GM23338 (cell line): ENCODE measurements around the gene RRH. TPM values are rescaled to one million over a fixed set of nuclear protein-coding genes. Genes with fewer than 3 reads are reported as not detected.
A peak's percentile ranks its signal among the peaks of the same experiment; 100 is the strongest.

Experiments
- ATAC-seq: fragments of 200-7000 bp; cut with Tn5 transposase; 3 replicates; pipeline ENCODE4 v1.9.1; 2020
- DNase-seq: peaks from one replicate; pipeline ENCODE4 v3.0.0-alpha.2; 2015; ENCODE audit warnings: low spot score
- H2AFZ ChIP-seq: fragments of 200-600 bp; sonication (generic); 2 replicates; pipeline ENCODE4 v1.8.0; 2016; ENCODE audit warnings: antibody characterized with exemption, mild to moderate bottlenecking, moderate library complexity
- H3F3A ChIP-seq: fragments of 200-600 bp; sonication (generic); replicated peaks from 2 replicates; pipeline ENCODE4 v1.8.0; 2017; ENCODE audit warnings: antibody characterized with exemption, mixed run types, low read depth
- H3K27ac ChIP-seq: fragments of 200-600 bp; sonication (generic); 2 replicates; pipeline ENCODE4 v1.6.1; 2016; ENCODE audit warnings: low read depth
- H3K27me3 ChIP-seq: fragments of 200-600 bp; sonication (generic); 2 replicates; pipeline ENCODE4 v1.8.0; 2016; ENCODE audit warnings: mild to moderate bottlenecking, mixed run types, moderate library complexity; ENCODE audit not compliant: insufficient read depth
- H3K36me3 ChIP-seq: fragments of 200-600 bp; sonication (generic); 2 replicates; pipeline ENCODE4 v1.8.0; 2016; ENCODE audit warnings: mild to moderate bottlenecking; ENCODE audit not compliant: insufficient read depth
- H3K4me1 ChIP-seq: fragments of 200-600 bp; sonication (generic); 2 replicates; pipeline ENCODE4 v1.8.0; 2016; ENCODE audit warnings: mild to moderate bottlenecking, moderate library complexity; ENCODE audit not compliant: insufficient read depth
- H3K4me2 ChIP-seq: fragments of 200-600 bp; sonication (generic); 2 replicates; pipeline ENCODE4 v1.7.1; 2017; ENCODE audit warnings: mixed run types
- H3K4me3 ChIP-seq: fragments of 200-600 bp; sonication (generic); 2 replicates; pipeline ENCODE4 v1.6.1; 2016; ENCODE audit warnings: mixed run types
- H3K79me2 ChIP-seq: fragments of 200-600 bp; sonication (generic); replicated peaks from 2 replicates; pipeline ENCODE4 v1.8.0; 2017; ENCODE audit warnings: mild to moderate bottlenecking; ENCODE audit not compliant: insufficient read depth
- H3K9me2 ChIP-seq: fragments of 200-600 bp; sonication (generic); 2 replicates; pipeline ENCODE4 v1.8.0; 2017; ENCODE audit not compliant: insufficient read depth
- H4K20me1 ChIP-seq: fragments of 200-600 bp; sonication (generic); replicated peaks from 2 replicates; pipeline ENCODE4 v1.8.0; 2017; ENCODE audit warnings: mild to moderate bottlenecking; ENCODE audit not compliant: insufficient read depth
- H3K27ac Mint-ChIP-seq: 2 replicates; pipeline ENCODE4 v1.8.0; 2020; ENCODE audit warnings: inconsistent platforms, mild to moderate bottlenecking, moderate library complexity, mixed read lengths
- H3K27me3 Mint-ChIP-seq: 3 replicates; pipeline ENCODE4 v1.8.0; 2022; ENCODE audit warnings: low read depth, mild to moderate bottlenecking, moderate library complexity, mixed read lengths, inconsistent platforms; ENCODE audit not compliant: insufficient read depth, poor library complexity
- H3K36me3 Mint-ChIP-seq: 3 replicates; pipeline ENCODE4 v1.8.0; 2021; ENCODE audit warnings: low read depth, mild to moderate bottlenecking, inconsistent platforms, moderate library complexity, mixed read lengths
- H3K4me1 Mint-ChIP-seq: 3 replicates; pipeline ENCODE4 v1.8.0; 2020; ENCODE audit warnings: mild to moderate bottlenecking, inconsistent platforms, mixed read lengths
- H3K4me3 Mint-ChIP-seq: 3 replicates; pipeline ENCODE4 v1.8.0; 2021; ENCODE audit warnings: moderate library complexity, mild to moderate bottlenecking, inconsistent platforms, mixed read lengths
- H3K9me3 Mint-ChIP-seq: 3 replicates; pipeline ENCODE4 v1.8.0; 2020; ENCODE audit warnings: moderate library complexity, mild to moderate bottlenecking, inconsistent platforms, mixed read lengths
- CREB1 ChIP-seq: fragments of 250-450 bp; sonication (Bioruptor Pico); IDR thresholded peaks from 2 replicates; pipeline ENCODE4 v1.5.0; 2020; ENCODE audit warnings: low read depth, mild to moderate bottlenecking, moderate library complexity
- ZNF331 ChIP-seq: fragments of 250-450 bp; sonication (Bioruptor Pico); IDR thresholded peaks from 2 replicates; pipeline ENCODE4 v1.5.0; 2020; ENCODE audit warnings: low read depth, mild to moderate bottlenecking, moderate library complexity
- polyA plus RNA-seq: library from polyadenylated mRNA; unstranded; fragments of >200 nt; fragmentation: Nextera tagmentation; extraction: Ambion mirVana; gene quantifications from 2 replicates; pipeline ENCODE4 v1.2.1, GENCODE V29; 2016
- total RNA-seq: library from RNA; depleted of rRNA; stranded (reverse); fragments of >200 nt; shearing (Covaris generic); gene quantifications from 2 replicates; pipeline ENCODE4 v1.2.3, GENCODE V29; 2014
- TF ChIP-seq, protein P1 (sequence below): fragments of 250-450 bp; sonication (Bioruptor Pico); IDR thresholded peaks from 2 replicates; pipeline ENCODE4 v1.5.0; 2020; ENCODE audit warnings: mild to moderate bottlenecking, moderate library complexity
- TF ChIP-seq, protein P2 (sequence below): IDR thresholded peaks from 2 replicates; pipeline ENCODE4 v1.6.1; 2016; ENCODE audit warnings: antibody characterized with exemption

RRH gene
- total and polyA plus RNA-seq, 2 experiments from 2014 or later: not detected

DNA sequence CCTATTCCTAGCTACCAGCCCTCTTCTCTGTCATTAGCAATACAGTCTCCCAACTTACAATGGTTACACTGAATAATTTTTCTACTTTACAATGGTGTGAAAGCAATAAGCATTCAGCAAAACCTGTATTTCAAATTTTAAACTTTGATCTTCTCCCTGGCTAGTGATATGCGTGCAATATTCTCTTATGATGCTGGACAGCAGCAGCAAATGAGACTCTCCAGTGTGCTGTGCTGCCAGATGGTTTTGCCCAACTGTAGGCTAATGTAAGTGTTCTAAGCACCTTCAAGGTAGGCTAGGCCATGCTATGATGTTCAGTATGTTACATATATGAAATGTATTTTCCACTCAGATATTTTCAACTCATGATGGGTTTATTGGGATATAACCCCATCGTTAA lies 18.1 kb upstream of the RRH start (continued):
- TF ChIP-seq, protein P1, sequence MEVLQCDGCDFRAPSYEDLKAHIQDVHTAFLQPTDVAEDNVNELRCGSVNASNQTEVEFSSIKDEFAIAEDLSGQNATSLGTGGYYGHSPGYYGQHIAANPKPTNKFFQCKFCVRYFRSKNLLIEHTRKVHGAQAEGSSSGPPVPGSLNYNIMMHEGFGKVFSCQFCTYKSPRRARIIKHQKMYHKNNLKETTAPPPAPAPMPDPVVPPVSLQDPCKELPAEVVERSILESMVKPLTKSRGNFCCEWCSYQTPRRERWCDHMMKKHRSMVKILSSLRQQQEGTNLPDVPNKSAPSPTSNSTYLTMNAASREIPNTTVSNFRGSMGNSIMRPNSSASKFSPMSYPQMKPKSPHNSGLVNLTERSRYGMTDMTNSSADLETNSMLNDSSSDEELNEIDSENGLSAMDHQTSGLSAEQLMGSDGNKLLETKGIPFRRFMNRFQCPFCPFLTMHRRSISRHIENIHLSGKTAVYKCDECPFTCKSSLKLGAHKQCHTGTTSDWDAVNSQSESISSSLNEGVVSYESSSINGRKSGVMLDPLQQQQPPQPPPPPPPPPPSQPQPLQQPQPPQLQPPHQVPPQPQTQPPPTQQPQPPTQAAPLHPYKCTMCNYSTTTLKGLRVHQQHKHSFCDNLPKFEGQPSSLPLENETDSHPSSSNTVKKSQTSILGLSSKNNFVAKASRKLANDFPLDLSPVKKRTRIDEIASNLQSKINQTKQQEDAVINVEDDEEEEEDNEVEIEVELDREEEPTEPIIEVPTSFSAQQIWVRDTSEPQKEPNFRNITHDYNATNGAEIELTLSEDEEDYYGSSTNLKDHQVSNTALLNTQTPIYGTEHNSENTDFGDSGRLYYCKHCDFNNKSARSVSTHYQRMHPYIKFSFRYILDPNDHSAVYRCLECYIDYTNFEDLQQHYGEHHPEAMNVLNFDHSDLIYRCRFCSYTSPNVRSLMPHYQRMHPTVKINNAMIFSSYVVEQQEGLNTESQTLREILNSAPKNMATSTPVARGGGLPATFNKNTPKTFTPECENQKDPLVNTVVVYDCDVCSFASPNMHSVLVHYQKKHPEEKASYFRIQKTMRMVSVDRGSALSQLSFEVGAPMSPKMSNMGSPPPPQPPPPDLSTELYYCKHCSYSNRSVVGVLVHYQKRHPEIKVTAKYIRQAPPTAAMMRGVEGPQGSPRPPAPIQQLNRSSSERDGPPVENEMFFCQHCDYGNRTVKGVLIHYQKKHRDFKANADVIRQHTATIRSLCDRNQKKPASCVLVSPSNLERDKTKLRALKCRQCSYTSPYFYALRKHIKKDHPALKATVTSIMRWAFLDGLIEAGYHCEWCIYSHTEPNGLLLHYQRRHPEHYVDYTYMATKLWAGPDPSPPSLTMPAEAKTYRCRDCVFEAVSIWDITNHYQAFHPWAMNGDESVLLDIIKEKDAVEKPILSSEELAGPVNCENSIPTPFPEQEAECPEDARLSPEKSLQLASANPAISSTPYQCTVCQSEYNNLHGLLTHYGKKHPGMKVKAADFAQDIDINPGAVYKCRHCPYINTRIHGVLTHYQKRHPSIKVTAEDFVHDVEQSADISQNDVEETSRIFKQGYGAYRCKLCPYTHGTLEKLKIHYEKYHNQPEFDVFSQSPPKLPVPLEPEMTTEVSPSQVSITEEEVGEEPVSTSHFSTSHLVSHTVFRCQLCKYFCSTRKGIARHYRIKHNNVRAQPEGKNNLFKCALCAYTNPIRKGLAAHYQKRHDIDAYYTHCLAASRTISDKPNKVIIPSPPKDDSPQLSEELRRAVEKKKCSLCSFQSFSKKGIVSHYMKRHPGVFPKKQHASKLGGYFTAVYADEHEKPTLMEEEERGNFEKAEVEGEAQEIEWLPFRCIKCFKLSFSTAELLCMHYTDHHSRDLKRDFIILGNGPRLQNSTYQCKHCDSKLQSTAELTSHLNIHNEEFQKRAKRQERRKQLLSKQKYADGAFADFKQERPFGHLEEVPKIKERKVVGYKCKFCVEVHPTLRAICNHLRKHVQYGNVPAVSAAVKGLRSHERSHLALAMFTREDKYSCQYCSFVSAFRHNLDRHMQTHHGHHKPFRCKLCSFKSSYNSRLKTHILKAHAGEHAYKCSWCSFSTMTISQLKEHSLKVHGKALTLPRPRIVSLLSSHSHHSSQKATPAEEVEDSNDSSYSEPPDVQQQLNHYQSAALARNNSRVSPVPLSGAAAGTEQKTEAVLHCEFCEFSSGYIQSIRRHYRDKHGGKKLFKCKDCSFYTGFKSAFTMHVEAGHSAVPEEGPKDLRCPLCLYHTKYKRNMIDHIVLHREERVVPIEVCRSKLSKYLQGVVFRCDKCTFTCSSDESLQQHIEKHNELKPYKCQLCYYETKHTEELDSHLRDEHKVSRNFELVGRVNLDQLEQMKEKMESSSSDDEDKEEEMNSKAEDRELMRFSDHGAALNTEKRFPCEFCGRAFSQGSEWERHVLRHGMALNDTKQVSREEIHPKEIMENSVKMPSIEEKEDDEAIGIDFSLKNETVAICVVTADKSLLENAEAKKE (CRISPR knock-in tag): no peak
- no peak for TF ChIP-seq ZNF331 (CRISPR knock-in tag)

DNA sequence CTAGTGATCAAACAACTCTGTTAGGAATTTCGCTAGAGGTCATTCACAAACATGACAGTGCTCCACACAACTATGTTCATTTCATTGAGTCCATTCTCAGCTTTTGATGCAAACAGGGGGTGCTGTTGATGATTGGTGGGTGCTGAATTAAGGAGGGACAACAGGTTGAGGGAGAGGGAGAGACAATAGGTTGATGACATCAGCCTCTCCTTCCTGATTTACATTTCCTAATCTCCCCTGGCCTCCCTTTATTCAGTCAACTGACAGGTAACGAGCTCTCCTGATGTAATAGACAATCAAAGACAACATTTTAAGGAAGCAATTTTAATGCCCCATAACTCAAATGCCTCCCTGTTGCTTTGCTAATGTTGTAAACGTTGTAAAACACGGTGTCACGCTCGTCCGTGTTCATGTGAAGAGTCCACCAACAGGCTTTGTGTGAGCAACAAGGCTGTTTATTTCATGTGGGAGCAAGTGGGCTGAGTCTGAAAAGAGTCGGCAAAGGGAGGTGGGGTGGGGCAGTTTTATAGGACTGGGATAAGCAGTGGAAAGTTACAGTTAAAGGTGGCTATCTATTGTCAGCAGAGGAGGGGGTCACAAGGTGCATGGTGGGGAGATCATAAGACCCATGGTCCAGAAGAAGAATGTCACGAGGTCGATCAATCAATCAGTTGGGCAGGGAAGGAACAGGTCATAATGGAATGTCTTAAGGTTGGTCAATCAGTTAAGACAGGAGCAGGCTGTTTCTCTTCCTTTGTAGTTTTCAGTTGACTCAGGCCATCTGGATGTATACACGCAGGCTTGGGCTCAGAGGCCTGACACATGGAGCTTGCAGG lies 17.0 kb upstream of the RRH start:
- Histone ChIP-seq H3K4me3 (no peak overlapping the region; the same call in 1 of the 2 replicates), H3F3A (0 out of 2 replicates have a peak, but pooled peaks cover 6% of the 10 kb centered on the region), H3K27ac (no peak overlapping the region), H3K4me2 (peak overlapping the region; percentile 53), H3K4me1 (peaks cover 16% of the 10 kb centered on the region), H2AFZ (peak overlapping the region; percentile 76; the same call in 1 of the 2 replicates), H3K9me2 (no peaks in the 10 kb centered on the region), H3K27me3 (no peaks in the 10 kb centered on the region), H3K36me3 (no peaks in the 10 kb centered on the region), H3K79me2 (peaks cover 3% of the 10 kb centered on the region), H4K20me1 (no peaks in the 10 kb centered on the region)
- H3K4me1 Mint-ChIP-seq: peaks cover 18% of the 10 kb centered on the region
- ATAC-seq: peak; percentile 39
- peak; percentile 48 for DNase-seq
- H3K9me3 Mint-ChIP-seq: no peaks in the 10 kb centered on the region
- H3K4me3 Mint-ChIP-seq: peak overlapping the region; percentile 12; the same call in 2 of the 3 replicates
- H3K27ac Mint-ChIP-seq: peak overlapping the region; percentile 81
- peaks cover 2% of the 10 kb centered on the region for H3K36me3 Mint-ChIP-seq
- TF ChIP-seq CREB1 (CRISPR knock-in tag): peak; percentile 23; the same call in 1 of the 2 replicates
- TF ChIP-seq, protein P2, sequence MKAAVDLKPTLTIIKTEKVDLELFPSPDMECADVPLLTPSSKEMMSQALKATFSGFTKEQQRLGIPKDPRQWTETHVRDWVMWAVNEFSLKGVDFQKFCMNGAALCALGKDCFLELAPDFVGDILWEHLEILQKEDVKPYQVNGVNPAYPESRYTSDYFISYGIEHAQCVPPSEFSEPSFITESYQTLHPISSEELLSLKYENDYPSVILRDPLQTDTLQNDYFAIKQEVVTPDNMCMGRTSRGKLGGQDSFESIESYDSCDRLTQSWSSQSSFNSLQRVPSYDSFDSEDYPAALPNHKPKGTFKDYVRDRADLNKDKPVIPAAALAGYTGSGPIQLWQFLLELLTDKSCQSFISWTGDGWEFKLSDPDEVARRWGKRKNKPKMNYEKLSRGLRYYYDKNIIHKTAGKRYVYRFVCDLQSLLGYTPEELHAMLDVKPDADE: no peak
- peaks cover 9% of the 10 kb centered on the region for H3K27me3 Mint-ChIP-seq
